ENCODE results near the gene UNC5C. TPM values are rescaled to one million over a fixed set of nuclear protein-coding genes. Genes with fewer than 3 reads are reported as not detected.
"Not testable (repeated sequence)": the region's sequence is repeated elsewhere in the genome, so short reads cannot be mapped to it uniquely, and the experiment has no call there.

UNC5C gene
- total RNA-seq, 2 donors from 2014 or later, result 4.0 to 5.9 TPM

DNA sequence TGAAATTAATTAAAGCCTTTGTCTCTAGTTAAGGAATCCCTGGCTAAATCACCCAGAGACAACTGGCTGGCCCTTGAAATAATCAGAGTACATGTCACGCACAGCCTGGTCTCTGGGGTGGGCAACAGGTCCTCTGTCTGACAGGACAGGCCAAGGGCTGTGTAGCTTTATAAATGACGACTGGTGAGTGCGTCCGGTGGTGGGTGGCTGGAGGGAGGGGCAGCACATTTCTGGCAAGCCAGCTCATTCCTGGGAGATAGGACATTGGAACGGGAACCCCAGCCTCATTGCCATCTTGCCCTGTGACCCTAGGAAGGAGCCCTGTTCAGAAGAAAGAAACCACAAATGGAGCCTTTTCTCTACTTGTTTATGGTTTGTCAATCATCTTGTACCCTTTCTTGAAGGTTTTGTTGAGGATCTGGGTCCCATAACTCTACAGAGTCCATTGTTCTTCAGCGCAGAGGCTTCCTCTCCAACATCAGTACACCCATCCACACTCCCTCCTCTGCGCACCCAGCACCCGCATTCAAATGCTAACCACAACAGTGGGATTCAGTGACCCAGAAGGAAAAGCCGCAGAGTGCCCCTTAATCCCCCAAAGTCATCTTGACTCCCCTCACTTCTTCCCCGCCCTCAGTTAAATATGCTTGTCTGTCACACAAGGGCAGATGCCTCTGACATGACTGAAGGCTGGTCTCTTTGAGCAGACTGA lies 368.1 kb downstream of the UNC5C start:
- DNase-seq (no peak), ATAC-seq (no peak)
- intact Hi-C loops (cut with DNase I, micrococcal nuclease), result no loop called here

DNA sequence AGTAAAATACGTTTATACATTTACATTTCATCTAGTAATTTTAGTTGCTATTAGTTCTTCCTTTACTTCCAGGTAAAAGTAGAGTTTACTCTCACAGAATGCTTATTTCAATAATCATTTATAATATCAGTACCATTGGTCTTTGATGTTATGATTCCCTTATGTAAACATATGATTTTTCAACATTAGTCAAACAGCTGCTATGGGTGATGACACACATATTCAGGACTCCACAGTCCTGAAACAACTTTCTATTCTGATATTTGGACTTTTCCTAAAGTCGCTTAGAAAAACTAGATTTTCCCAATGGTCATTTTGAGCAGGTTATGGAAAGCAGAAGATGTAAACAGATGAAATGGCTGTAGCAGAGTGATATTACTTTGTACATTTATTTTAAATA lies 369.8 kb downstream of the UNC5C start:
- intact Hi-C loops (cut with DNase I, micrococcal nuclease), result no loop called here
- ATAC-seq (no peak), DNase-seq (no peak)

DNA sequence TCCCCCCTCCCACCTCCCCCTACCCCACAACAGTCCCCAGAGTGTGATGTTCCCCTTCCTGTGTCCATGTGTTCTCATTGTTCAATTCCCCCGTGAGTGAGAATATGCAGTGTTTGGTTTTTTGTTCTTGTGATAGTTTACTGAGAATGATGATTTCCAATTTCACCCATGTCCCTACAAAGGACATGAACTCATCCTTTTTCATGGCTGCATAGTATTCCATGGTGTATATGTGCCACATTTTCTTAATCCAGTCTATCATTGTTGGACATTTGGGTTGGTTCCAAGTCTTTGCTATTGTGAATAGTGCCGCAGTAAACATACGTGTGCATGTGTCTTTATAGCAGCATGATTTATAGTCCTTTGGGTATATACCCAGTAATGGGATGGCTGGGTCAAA lies 377.4 kb downstream of the UNC5C start:
- intact Hi-C loops (cut with DNase I, micrococcal nuclease); ATAC-seq; DNase-seq: not testable (repeated sequence)

DNA sequence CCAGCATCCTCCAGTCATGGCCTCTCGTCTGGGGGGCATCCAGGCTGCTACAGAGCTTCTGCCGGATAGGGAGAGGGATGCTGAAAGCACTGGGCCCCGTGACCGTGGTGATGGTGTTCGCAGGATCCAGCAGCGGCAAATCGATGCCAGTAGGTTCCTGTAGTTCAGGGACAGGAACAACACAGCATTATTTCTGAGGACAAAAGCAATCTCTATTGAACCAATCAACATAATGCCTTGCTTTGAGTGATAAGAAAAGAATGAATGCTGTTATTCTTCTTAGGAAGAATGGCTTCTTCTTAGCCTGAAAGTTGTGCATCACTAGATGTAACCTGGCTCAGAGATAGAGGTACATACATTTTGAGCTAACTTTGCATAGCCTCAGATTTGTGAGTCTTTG lies 378.6 kb downstream of the UNC5C start:
- DNase-seq (no peak), ATAC-seq (no peak)
- intact Hi-C loops (cut with DNase I, micrococcal nuclease), result no loop called here

DNA sequence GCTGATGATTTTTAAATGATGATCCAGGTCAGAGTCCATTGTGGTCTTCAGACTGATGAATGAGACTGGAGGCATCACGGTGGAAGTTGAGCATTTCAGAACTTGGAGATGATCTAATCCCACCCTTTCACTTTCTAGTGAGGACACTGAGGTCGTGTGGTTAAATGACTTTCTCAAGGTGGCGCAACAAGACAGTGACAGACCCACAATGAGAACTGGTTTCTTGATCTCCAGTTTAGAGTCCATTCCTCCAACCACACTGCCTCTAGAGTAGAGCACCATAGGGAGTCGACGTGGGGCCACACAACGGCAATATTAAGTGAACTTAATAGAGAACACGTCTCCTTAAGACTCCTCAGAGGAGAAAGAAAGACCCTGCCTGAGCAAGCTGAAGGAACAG lies 381.0 kb downstream of the UNC5C start:
- ATAC-seq (no peak), DNase-seq (no peak)
- intact Hi-C loops (cut with DNase I, micrococcal nuclease), result no loop called here

DNA sequence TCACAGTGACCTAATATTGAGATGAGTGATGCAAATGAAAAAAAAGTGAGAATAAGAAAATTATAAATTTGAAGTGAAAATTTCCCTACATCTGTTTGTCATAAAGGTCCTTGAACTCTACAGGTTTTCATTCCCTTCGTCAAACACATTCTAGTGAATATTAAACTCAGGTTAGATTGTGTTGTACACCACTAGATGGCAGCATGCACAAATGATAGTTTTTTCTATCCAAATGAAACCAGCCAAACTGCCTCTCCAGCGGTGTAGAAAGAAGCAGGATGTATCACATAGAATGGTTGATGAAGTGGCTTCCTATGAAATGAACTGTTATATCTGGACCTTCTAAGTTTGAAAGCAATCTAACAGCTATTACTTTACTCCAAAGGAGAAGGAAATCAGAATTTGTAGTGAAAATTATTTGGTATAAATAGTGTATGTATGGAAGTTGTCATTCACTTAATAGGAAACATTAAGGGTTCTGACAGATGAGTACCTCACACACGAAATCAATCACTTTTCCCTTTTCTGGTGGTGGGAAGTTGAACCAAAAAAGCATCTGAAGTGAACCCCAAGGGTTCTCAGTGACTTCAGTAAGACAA lies 382.7 kb downstream of the UNC5C start:
- intact Hi-C loops (cut with DNase I, micrococcal nuclease), result no loop called here
- peak; percentile 81 for ATAC-seq
- DNase-seq, result peak in 1 of 2 donors; percentile 13

DNA sequence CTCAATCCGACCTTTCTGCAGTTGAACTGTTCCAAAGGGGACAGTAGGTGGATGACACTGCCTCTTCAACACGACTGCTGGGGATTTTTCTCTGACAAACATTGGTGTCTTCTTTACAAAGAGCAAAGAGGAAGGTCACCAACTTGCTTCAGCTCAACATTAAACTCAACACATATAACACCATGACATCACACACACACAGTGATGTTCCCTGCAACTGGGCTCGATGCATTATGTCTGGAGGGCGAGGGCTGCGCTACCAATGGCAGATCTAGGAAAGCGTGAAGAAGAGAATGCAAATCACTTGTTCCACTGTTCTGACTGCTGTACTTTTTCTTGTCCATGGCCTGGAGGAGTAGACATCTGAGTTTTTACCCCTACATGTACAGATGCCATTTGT lies 385.9 kb downstream of the UNC5C start:
- DNase-seq (no peak), ATAC-seq (no peak)
- intact Hi-C loops (cut with DNase I, micrococcal nuclease), result no loop called here

DNA sequence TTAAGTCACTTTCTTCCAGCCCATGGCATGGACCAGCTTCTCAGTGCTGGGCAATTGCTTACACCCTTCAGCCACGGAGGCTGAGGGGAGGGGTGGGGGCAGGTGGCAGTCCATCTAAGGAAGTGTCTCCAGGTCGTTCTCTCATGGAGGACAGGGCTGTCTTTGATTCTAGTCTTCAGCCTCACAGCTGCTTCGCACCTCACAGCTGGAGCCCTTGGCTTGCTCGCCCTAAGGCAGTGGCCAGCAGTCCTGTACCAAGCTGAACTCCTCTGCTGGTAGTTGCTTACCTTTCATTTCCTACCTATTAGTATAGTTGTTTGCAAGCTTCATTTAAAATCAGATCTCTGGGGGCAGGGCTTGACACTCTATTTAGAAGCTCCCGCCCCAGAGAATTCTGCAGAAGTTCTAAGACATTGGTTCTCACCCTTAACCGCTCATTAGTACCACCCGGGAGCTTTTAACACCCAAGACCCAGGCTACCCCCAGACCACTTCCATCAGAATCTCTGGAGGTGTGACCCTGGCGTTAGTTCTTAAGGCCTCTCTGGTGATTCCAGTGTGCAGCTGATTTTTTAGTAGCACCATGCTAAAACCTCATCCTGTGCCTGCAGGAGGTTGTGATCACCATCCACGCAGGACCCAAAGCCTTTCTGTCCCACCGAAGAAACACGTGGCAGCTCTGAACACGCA lies 386.8 kb downstream of the UNC5C start:
- no peak for ATAC-seq
- DNase-seq, result no peak
- intact Hi-C loops (cut with DNase I, micrococcal nuclease), result no loop called here

DNA sequence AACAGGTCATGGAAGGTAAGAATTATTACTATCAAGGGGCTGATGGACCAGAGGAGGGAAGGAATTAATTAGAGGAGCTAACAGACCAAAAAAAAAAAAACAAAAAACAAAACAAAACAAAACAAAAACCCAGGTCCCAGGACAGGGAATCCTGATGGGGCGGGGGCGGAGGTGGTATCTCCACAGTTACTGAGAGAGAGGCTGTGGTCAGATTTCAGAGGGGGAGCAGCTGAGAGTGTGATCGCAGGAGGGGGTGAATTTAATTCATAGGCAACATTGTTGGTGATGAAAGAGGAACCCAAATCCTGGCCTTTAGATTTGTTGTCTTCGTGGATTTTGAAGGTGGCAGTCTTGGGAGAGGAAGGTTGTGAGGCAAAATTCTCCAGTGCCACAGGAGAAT lies 389.4 kb downstream of the UNC5C start:
- intact Hi-C loops (cut with DNase I, micrococcal nuclease), result no loop called here
- ATAC-seq, result no peak
- no peak for DNase-seq

DNA sequence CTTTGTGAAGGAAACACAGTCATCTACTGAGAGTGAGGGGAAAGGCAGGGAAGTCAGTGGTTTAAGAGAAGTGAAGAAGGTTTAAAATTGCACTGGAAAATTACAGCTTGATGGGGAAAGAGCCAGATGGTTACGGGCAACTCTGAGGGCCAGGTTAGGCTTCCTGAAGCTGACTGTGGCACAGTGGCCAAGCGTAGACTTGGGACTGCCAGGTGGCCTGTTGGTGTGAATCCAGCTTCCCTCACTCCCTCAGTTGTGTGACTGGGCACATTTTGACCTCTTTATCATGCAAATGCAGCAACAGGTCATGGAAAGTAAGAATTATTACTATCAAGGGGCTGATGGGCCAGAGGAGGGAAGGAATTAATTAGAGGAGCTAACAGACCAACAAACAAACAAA lies 390.1 kb downstream of the UNC5C start:
- ATAC-seq (no peak), DNase-seq (no peak)
- intact Hi-C loops (cut with DNase I, micrococcal nuclease), result no loop called here

DNA sequence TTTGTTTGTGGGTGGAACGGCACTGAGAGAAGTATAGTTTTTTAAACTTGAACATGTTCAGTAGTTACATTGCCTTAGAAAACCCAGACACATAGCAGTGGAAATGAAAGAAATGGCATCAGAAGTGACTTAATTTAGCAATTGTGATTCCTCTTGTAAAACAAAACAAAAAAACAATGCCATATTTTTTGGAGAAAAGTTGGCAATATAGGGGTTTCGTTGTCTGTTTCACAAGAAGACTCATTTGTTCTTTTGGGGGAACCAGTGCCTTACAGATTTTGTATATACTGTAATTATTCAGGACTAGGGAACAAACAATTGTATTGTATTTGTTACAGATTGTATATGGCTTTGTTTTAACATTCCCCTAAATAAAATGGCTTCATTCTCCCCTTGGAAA lies 390.7 kb downstream of the UNC5C start:
- ATAC-seq, result no peak
- intact Hi-C loops (cut with DNase I, micrococcal nuclease), result no loop called here
- no peak for DNase-seq

DNA sequence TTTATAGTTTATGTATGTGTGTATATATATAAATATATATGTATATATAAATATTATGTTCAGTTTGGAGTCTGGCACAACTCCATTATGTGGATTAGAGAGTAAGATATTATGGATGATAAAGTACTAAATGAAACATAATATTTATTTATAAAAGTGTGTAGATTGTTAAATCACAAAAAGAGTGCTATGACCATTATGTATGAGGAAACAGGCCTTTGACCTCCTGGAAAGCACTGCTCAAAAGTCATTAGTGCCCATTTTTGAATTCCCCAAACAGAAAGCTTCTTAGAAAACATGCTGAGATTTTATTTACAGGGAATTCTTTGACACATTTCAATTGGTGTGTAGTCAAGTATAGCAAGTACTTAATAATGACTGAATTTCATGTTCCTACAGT lies 391.2 kb downstream of the UNC5C start:
- no peak for ATAC-seq
- intact Hi-C loops (cut with DNase I, micrococcal nuclease), result no loop called here
- no peak for DNase-seq

DNA sequence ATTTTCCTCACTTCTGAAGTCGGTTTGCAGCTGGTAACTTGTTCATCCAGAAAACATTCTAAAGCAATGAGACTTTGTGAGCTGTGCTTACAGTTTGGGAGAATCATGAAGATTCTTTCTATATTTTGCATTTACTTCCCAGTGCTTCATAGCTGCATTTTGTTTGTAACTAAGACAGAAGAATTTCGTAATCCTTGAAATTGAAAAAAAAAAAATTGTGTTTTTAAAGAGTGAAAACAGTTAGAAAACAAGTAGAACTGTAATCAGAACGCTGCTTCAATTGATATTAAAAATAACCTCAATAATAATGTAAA lies 392.4 kb downstream of the UNC5C start:
- ATAC-seq (no peak), DNase-seq (no peak)
- intact Hi-C loops (cut with DNase I, micrococcal nuclease), result no loop called here

DNA sequence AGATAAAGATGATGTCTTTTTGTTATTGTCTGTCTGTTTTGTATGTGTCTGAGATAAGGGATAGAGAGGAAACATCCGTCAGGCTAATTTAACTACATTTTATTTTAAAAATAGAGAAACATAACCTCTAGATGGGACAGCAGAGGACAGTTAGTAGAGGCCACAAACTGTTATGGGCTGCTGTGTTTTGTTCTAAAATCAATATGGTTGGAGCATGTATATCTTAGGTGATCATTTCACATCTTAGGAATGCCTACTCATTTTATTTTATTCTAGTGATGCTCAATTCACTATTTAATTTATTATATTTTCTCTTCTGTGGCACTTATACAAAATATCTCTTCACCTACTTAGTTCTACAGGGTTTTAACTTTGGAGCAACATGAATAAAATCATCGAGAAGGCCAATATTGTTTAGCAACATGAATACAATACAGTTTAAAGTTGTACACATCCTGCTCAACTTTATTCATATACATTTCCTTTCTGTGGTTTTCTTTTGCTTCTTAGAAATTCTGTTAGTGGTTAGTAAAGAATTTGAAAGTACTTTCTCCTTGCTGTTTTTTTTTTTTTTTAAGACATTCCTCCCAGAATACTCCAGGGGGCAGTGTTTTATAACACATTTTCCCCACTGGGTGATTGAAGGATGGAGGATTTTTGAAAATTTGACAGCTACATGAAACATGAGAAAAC lies 392.9 kb downstream of the UNC5C start:
- intact Hi-C loops (cut with DNase I, micrococcal nuclease), result no loop called here
- ATAC-seq (no peak), DNase-seq (no peak)

DNA sequence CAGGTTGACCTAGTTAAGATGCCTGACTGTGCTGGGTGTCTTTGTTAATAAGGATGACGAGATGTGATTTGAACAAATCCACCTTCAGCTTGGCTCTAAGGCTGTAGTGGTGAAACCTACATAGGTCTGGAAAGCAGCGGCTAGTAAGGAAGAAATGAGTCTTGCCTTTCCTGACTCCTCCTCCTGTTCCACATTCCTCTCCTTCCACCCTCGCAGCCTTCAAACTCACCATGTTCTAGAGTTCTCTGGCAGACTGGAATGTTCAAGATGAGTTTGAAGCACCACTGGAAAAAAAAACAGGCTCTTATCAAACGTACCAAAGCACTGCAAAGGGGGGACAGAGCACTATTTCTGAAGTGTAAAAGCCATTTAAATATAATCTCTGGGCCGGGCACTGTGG lies 395.6 kb downstream of the UNC5C start:
- intact Hi-C loops (cut with DNase I, micrococcal nuclease), result no loop called here
- DNase-seq, result no peak
- no peak for ATAC-seq

DNA sequence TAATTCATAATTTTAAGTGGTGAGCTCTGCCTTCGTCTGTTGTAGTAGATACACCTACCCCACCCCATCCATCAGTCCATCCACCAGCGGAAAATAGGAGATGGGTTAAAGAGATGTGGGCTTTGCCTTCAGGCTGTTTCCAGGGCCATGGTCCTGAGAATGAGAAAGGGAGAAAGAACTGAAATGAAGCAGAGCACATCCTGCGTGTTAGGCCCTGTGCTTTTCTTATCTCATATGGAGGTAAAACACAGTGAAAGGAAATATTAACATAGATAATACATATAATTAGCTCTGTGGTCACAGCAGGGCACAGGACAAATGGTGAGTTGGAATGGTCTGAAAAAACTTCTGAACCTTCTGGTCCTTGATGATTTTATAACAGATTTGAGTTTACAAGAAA lies 397.5 kb downstream of the UNC5C start:
- intact Hi-C loops (cut with DNase I, micrococcal nuclease), result no loop called here
- ATAC-seq (no peak), DNase-seq (no peak)

DNA sequence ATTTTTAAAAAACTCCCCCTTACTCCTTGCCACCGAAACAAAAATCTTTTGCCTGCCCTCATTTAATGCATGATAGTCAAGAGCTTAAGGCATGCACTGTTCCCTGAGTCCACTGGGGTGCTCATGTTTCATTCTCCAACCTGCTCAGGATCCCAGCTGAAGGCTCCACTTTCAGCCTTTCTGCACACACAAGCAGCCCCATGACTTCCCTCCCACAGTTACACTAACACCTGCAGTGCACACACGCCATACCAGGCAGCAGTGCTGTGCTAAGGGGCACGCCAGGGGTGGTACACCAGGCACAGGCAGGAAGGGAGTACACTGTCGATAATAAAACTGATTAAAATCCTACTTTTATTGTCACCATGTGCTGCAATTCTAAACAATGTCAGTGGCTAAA lies 405.8 kb downstream of the UNC5C start:
- DNase-seq (no peak), ATAC-seq (peak; percentile 71)
- intact Hi-C loops (cut with DNase I, micrococcal nuclease), result no loop called here

DNA sequence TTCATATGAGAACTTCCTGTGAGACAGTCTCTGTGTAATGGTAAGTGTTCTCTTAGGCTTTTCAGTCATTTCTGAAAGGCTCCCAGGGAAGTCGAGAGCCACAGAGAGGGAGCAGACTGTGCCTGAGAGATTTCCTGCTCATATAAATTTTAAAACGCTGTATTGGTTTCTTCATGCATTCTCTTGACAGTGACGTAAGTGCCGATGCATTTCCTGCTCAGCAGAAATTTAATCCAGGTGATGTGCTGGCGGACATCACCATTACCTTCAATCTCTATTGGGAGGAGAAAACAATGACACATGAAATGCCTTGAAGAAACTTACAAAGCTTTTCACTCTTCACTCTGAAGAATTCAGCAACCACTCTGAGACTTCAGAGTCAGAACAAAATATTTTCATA lies 407.4 kb downstream of the UNC5C start:
- intact Hi-C loops (cut with DNase I, micrococcal nuclease), result no loop called here
- ATAC-seq, result no peak
- no peak for DNase-seq

DNA sequence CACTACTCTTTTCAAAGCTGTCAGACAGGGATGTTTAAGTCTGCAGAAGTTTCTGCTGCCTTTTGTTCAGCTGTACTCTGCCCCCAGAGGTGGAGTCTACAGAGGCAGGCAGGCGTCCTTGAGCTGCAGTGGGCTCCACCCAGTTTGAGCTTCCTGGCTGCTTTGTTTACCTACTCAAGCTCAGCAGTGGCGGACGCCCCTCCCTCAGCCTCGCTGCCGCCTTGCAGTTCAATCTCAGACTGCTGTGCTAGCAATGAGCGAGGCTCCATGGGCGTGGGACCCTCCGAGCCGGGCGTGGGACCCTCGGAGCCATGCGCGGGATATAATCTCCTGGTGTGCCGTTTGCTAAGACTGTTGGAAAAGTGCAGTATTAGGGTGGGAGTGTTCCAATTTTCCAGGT lies 409.3 kb downstream of the UNC5C start:
- intact Hi-C loops (cut with DNase I, micrococcal nuclease); ATAC-seq: not testable (repeated sequence)
- peak in 1 of 2 donors; percentile 8 for DNase-seq

DNA sequence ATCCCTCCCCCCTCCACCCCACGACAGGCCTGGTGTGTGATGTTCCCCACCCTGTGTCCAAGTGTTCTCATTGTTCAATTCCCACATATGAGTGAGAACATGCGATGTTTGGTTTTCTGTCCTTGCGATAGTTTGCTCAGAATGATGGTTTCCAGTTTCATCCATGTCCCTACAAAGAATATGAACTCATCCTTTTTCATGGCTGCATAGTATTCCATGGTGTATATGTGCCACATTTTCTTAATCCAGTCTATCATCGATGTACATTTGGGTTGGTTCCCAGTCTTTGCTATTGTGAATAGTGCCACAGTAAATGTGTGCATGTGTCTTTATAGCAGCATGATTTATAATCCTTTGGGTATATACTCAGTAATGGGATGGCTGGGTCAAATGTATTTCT lies 414.8 kb downstream of the UNC5C start:
- DNase-seq; ATAC-seq; intact Hi-C loops (cut with DNase I, micrococcal nuclease): not testable (repeated sequence)

Measured in left colon (tissue), 2 donors.